Mesothelial cell of epicardium (in vitro differentiated cells): ENCODE measurements around the gene ZNF547. TPM values are rescaled to one million over a fixed set of nuclear protein-coding genes. Genes with fewer than 3 reads are reported as not detected.
A peak's percentile ranks its signal among the peaks of the same experiment; 100 is the strongest.

ENCODE experiments used
- DNase-seq, 2 experiments: peaks; one replicate each; pipeline ENCODE4 v3.0.0; 2021; ENCODE audit warnings: low spot score in 2 of 2; ENCODE audit not compliant: unreplicated experiment in 2 of 2
- H3K27ac Mint-ChIP-seq: 2 replicates; pipeline ENCODE4 v1.8.0; 2021; ENCODE audit warnings: mixed read lengths
- H3K27me3 Mint-ChIP-seq: 2 replicates; pipeline ENCODE4 v1.8.0; 2021; ENCODE audit warnings: low read depth, mixed read lengths
- H3K36me3 Mint-ChIP-seq: 2 replicates; pipeline ENCODE4 v1.8.0; 2021; ENCODE audit warnings: mixed read lengths
- H3K4me1 Mint-ChIP-seq: 2 replicates; pipeline ENCODE4 v1.8.0; 2021; ENCODE audit warnings: mixed read lengths
- H3K4me3 Mint-ChIP-seq: 2 replicates; pipeline ENCODE4 v1.8.0; 2021; ENCODE audit warnings: mild to moderate bottlenecking, moderate library complexity, mixed read lengths
- H3K9me3 Mint-ChIP-seq: 2 replicates; pipeline ENCODE4 v1.8.0; 2021; ENCODE audit warnings: mixed read lengths
- CTCF ChIP-seq: fragments of 200-600 bp; sonication (generic); IDR thresholded peaks from one replicate; pipeline ENCODE4 v1.5.0; 2021; ENCODE audit warnings: antibody characterized with exemption; ENCODE audit not compliant: unreplicated experiment
- total RNA-seq: library from RNA; stranded (reverse); gene quantifications from 3 replicates; pipeline ENCODE4 v1.2.1, GENCODE V29; 2021

Gene ZNF547
- total RNA-seq, 1 donor from 2014 or later: 3.9 TPM

- Mint-ChIP-seq H3K27me3 (peaks cover 26% of the 10 kb centered on the region), H3K27ac (no peak overlapping the region), H3K4me3 (no peak overlapping the region), H3K36me3 (no peaks in the 10 kb centered on the region), H3K4me1 (no peaks in the 10 kb centered on the region), H3K9me3 (no peaks in the 10 kb centered on the region)
- TF ChIP-seq CTCF: no peak
- DNase-seq: no peak
These were observed 20.8 kb upstream of the ZNF547 start for GRCh38 chr19:57342582-57342981.

- Mint-ChIP-seq H3K27me3 (peaks cover 23% of the 10 kb centered on the region), H3K4me3 (no peak overlapping the region), H3K4me1 (peaks cover 28% of the 10 kb centered on the region), H3K27ac (no peak overlapping the region), H3K36me3 (peaks cover 2% of the 10 kb centered on the region), H3K9me3 (no peaks in the 10 kb centered on the region)
- no peak for DNase-seq
- TF ChIP-seq CTCF: no peak
These were observed 15.2 kb upstream of the ZNF547 start for GRCh38 chr19:57348136-57348535.

- H3K4me3 Mint-ChIP-seq: peak within 1 kb of the TSS; percentile 89
- no peaks in the 10 kb centered on the region for H3K9me3 Mint-ChIP-seq
These were observed 12.2 kb upstream of the ZNF547 start, which contains the start of gene ZNF304 for GRCh38 chr19:57350877-57351805. TSS of gene ZNF304 (plus strand) at chr19:57351271. CDS start at chr19:57351665, 394 bp downstream.

GRCh38 chr19:57351867-57352266, 11.5 kb upstream of the ZNF547 start:
- Mint-ChIP-seq H3K9me3 (no peaks in the 10 kb centered on the region), H3K27ac (peak overlapping the region; percentile 94), H3K36me3 (peaks cover 29% of the 10 kb centered on the region), H3K27me3 (peaks cover 4% of the 10 kb centered on the region), H3K4me1 (peaks cover 35% of the 10 kb centered on the region), H3K4me3 (peak overlapping the region; percentile 89)
- no peak for TF ChIP-seq CTCF
- no peak for DNase-seq

More at GRCh38 chr19:57350877-57351805, 12.2 kb upstream of the ZNF547 start, which contains the start of gene ZNF304:
- Mint-ChIP-seq H3K4me1 (peaks cover 35% of the 10 kb centered on the region), H3K27ac (peak within 1 kb of the TSS; percentile 94), H3K27me3 (peaks cover 9% of the 10 kb centered on the region), H3K36me3 (peaks cover 22% of the 10 kb centered on the region)
- DNase-seq: peak; percentile 82 to 87
- no peak for TF ChIP-seq CTCF

GRCh38 chr19:57355916-57356315, 7.4 kb upstream of the ZNF547 start:
- Mint-ChIP-seq H3K27me3 (no peaks in the 10 kb centered on the region), H3K4me1 (peaks cover 28% of the 10 kb centered on the region), H3K4me3 (no peak overlapping the region), H3K36me3 (peaks cover 53% of the 10 kb centered on the region), H3K9me3 (no peaks in the 10 kb centered on the region), H3K27ac (no peak overlapping the region)
- no peak for DNase-seq
- TF ChIP-seq CTCF: no peak
